Measurements from ENCODE around the gene ALPL. TPM values are rescaled to one million over a fixed set of nuclear protein-coding genes. Genes with fewer than 3 reads are reported as not detected.
"Not testable (repeated sequence)": the region's sequence is repeated elsewhere in the genome, so short reads cannot be mapped to it uniquely, and the experiment has no call there.

The ALPL gene
- total RNA-seq, 2 donors from 2014 or later: 6.3 to 15.6 TPM

- DNase-seq (ENCODE audit: low spot score): no peak
- 89% methylated on average over 5 of the region's 5 CpGs for WGBS
- H3K9me3 ChIP-seq: no peaks in the 10 kb centered on the region
- no peaks in the 10 kb centered on the region for H3K4me1 ChIP-seq (replicated peaks)
- no peaks in the 10 kb centered on the region for H3K36me3 ChIP-seq
- H3K27me3 ChIP-seq (replicated peaks; ENCODE audit: insufficient read depth): no peaks in the 10 kb centered on the region
- intact Hi-C loops (cut with DNase I): no loop called here
- no peak overlapping the region for H3K4me3 ChIP-seq
- no peak for TF ChIP-seq POLR2AphosphoS5 (IDR thresholded peaks at IDR 0.05)
- TF ChIP-seq POLR2A (IDR thresholded peaks at IDR 0.05): no peak
- TF ChIP-seq CTCF (IDR thresholded peaks at IDR 0.05): no peak
- no peak overlapping the region for H3K27ac ChIP-seq
Observed at GRCh38 chr1:21472861-21473260, 36.4 kb upstream of the ALPL start.

GRCh38 chr1:21478356-21478755, 30.9 kb upstream of the ALPL start:
- DNase-seq (ENCODE audit: low spot score): no peak
- intact Hi-C loops (cut with DNase I): no loop called here
- Histone ChIP-seq H3K27ac (no peak overlapping the region), H3K4me3 (no peak overlapping the region), H3K27me3 (replicated peaks; ENCODE audit: insufficient read depth) (no peaks in the 10 kb centered on the region), H3K4me1 (replicated peaks) (no peaks in the 10 kb centered on the region), H3K9me3 (no peaks in the 10 kb centered on the region), H3K36me3 (no peaks in the 10 kb centered on the region)
- WGBS: 91% methylated on average over 6 of the region's 6 CpGs
- no peak for TF ChIP-seq POLR2A (IDR thresholded peaks at IDR 0.05)
- TF ChIP-seq CTCF (IDR thresholded peaks at IDR 0.05): no peak
- no peak for TF ChIP-seq POLR2AphosphoS5 (IDR thresholded peaks at IDR 0.05)

- intact Hi-C loops (cut with DNase I); H3K4me3 ChIP-seq; H3K27me3 ChIP-seq (replicated peaks; ENCODE audit: insufficient read depth); H3K4me1 ChIP-seq (replicated peaks); DNase-seq (ENCODE audit: low spot score); H3K27ac ChIP-seq; H3K9me3 ChIP-seq; H3K36me3 ChIP-seq: not testable (repeated sequence)
- WGBS: 53% methylated on average over 4 of the region's 4 CpGs
Observed at GRCh38 chr1:21483881-21484280, 25.3 kb upstream of the ALPL start.

- no peak for DNase-seq (ENCODE audit: low spot score)
- no peaks in the 10 kb centered on the region for H3K27me3 ChIP-seq (replicated peaks; ENCODE audit: insufficient read depth)
- H3K9me3 ChIP-seq: no peaks in the 10 kb centered on the region
- H3K27ac ChIP-seq: no peak overlapping the region
- intact Hi-C loops (cut with DNase I): no loop called here
- no peaks in the 10 kb centered on the region for H3K4me1 ChIP-seq (replicated peaks)
- TF ChIP-seq POLR2A (IDR thresholded peaks at IDR 0.05) (no peak), POLR2AphosphoS5 (IDR thresholded peaks at IDR 0.05) (no peak), CTCF (IDR thresholded peaks at IDR 0.05) (no peak)
- H3K4me3 ChIP-seq: no peak overlapping the region
- no peaks in the 10 kb centered on the region for H3K36me3 ChIP-seq
- WGBS: 91% methylated on average over 11 of the region's 11 CpGs
Observed at GRCh38 chr1:21489146-21489545, 20.1 kb upstream of the ALPL start.

- Histone ChIP-seq H3K27me3 (replicated peaks; ENCODE audit: insufficient read depth) (no peaks in the 10 kb centered on the region), H3K27ac (no peak overlapping the region), H3K9me3 (no peaks in the 10 kb centered on the region), H3K36me3 (no peaks in the 10 kb centered on the region), H3K4me1 (replicated peaks) (no peaks in the 10 kb centered on the region), H3K4me3 (no peak overlapping the region)
- intact Hi-C loops (cut with DNase I): no loop called here
- WGBS: 76% methylated on average over 11 of the region's 11 CpGs
- TF ChIP-seq CTCF (IDR thresholded peaks at IDR 0.05) (peak in 2 of 4 experiments; percentile 13 to 39), POLR2AphosphoS5 (IDR thresholded peaks at IDR 0.05) (no peak)
- no peak for DNase-seq (ENCODE audit: low spot score)
Observed at GRCh38 chr1:21490774-21491487, 18.3 kb upstream of the ALPL start.

Data from prostate gland (tissue), 2 donors.